AG09309 (cell line): Measurements from ENCODE around the gene UBE2Z.
A peak's percentile ranks its signal among the peaks of the same experiment; 100 is the strongest.
"Not testable (repeated sequence)": the region's sequence is repeated elsewhere in the genome, so short reads cannot be mapped to it uniquely, and the experiment has no call there.

Experiments used
- DNase-seq: peaks from one replicate; pipeline ENCODE4 v3.0.0-alpha.2; 2010; ENCODE audit warnings: low read depth
- H3K4me3 ChIP-seq: 2 replicates; pipeline ENCODE4 v1.5.1; 2011; ENCODE audit warnings: mild to moderate bottlenecking, low read depth, low read length, moderate library complexity; ENCODE audit not compliant: control insufficient read depth
- CTCF ChIP-seq: IDR thresholded peaks from 2 replicates; pipeline ENCODE4 v1.5.1; 2011; ENCODE audit warnings: mild to moderate bottlenecking, low read depth, low read length, inconsistent platforms; ENCODE audit not compliant: insufficient read depth, control insufficient read depth; ENCODE audit errors: missing control alignments

UBE2Z gene

GRCh38 chr17:48928876-48929811 lies 20.9 kb downstream of the UBE2Z start:
- no peak overlapping the region for H3K4me3 ChIP-seq
- no peak for TF ChIP-seq CTCF
- no peak for DNase-seq

DNA sequence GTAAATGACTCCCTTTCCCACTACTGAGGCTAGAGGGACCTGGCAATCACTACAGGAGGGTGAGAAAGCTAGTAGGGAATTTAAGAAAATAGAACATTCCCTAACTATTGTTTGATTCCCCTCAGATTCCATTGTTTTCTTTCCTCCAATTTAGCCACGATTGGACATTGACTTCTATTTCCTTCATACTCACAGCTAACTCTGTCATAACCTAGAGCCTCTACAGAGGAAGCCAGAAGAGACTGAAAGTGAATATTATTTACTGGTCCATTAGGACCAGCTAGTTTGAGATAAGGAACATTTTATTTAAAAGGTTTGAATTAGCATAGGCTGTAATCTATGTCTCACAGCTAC lies 21.6 kb downstream of the UBE2Z start:
- no peak for TF ChIP-seq CTCF
- H3K4me3 ChIP-seq: no peak overlapping the region
- DNase-seq: no peak

DNA sequence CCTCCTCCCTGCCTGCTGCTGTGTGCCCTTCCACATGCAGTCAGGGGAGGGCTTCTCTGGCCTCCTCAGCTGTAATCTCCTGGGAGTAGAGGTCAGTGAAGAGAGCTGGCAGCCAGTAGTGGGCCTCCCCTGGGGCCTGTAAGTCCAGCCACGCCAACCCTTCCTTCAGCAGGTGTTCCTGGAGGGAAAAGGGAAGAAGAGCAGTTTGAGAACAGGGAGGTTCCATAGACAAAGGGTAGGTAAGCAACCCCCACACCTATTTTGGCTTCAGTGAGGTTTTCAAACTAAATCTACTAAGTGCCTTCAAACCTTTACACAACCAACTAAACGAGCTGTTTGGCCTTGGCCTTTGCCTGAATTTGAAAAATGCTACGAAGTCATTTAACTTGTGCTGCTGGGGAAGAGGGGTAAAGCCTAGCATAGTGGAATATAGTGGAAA lies 22.2 kb downstream of the UBE2Z start:
- no peak overlapping the region for H3K4me3 ChIP-seq
- TF ChIP-seq CTCF: no peak
- no peak for DNase-seq

- TF ChIP-seq CTCF: no peak
- no peak overlapping the region for H3K4me3 ChIP-seq
- no peak for DNase-seq
These were observed 24.8 kb downstream of the UBE2Z start for GRCh38 chr17:48933035-48933434.

DNA sequence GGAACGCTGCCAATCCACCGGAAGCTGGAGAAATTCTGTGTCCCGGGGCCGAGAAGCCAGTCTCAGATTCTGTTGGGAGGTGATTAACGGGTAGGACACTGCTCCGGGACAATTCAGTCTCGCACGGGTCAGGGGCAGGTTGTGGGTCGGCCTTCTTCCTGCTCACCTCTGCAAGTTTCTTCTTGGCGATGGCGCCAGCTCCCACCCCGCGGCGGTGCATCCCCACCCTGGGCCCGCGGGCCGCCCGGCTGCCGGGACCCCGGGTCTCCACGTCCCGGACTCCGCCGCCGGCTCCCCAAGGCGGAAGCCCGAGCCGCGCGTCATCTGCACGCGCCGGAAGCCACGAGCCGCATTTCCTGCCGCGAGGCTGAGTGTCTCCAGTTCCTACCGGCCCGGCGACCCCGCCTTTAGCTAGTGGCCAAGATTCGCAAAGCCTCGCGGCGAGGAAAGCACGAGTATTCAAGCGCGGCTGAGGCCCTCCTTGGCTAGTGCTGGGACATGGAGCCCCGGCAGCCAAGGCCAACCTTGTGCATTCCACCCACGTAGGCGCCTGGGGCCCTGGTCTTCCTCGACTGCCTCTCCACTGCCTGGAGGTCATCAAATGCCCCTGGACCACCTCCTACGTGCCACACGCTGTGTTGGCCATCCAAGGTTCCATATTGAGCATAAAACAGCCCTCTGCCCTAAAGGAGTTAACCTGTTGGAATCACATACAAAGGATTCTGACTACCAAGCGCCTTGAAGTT lies 36.5 kb downstream of the UBE2Z start, which contains the start of gene SNF8:
SNF8 (minus strand) TSS at position 328 of the 746 bp plus-strand sequence; CDS start at position 220, 108 bp downstream.
- TF ChIP-seq CTCF: no peak
- peak within 1 kb of the TSS; percentile 77 for H3K4me3 ChIP-seq
- DNase-seq: peak; percentile 46

DNA sequence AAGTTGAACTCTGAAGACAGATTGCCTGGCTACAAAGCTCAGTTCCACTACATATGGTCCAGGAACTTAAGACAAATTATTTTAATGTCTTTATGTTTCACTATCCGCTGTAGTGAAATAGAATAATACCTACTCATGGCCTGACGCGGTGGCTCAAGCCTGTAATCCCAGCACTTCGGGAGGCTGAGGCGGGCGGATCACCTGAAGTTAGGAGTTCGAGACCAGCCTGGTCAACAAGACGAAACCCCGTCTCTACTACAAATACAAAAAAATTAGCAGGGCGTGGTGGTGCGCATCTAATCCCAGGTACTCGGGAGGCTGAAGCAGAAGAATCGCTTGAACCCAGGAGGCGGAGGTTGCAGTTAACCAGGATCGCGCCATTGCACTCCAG lies 37.0 kb downstream of the UBE2Z start:
- not testable (repeated sequence) for DNase-seq
- peak overlapping the region; percentile 77 for H3K4me3 ChIP-seq

GRCh38 chr17:48951572-48951971 lies 43.4 kb downstream of the UBE2Z start:
- TF ChIP-seq CTCF: no peak
- no peak for DNase-seq
- no peak overlapping the region for H3K4me3 ChIP-seq
